Measurements from ENCODE around the gene CSMD2.

CSMD2 gene

GRCh38 chr1:33661811-33662454 lies 503.1 kb downstream of the CSMD2 start:
- Histone ChIP-seq H3K4me1 (ENCODE audit: control insufficient read depth, insufficient read depth, low read length) (no peaks in the 10 kb centered on the region), H3K9me3 (ENCODE audit: control insufficient read depth, insufficient read depth, low read length) (no peaks in the 10 kb centered on the region), H3K9ac (ENCODE audit: low read depth, low read length) (no peak overlapping the region), H3K4me3 (ENCODE audit: low read depth, low read length) (no peak overlapping the region), H3K27me3 (ENCODE audit: control insufficient read depth, insufficient read depth, low read length) (no peaks in the 10 kb centered on the region), H3K36me3 (ENCODE audit: control insufficient read depth, insufficient read depth, low read length) (no peaks in the 10 kb centered on the region)

GRCh38 chr1:33660956-33661355 lies 504.1 kb downstream of the CSMD2 start:
- Histone ChIP-seq H3K27me3 (ENCODE audit: control insufficient read depth, insufficient read depth, low read length) (no peaks in the 10 kb centered on the region), H3K4me3 (ENCODE audit: low read depth, low read length) (no peak overlapping the region), H3K9me3 (ENCODE audit: control insufficient read depth, insufficient read depth, low read length) (no peaks in the 10 kb centered on the region), H3K36me3 (ENCODE audit: control insufficient read depth, insufficient read depth, low read length) (no peaks in the 10 kb centered on the region), H3K9ac (ENCODE audit: low read depth, low read length) (no peak overlapping the region), H3K4me1 (ENCODE audit: control insufficient read depth, insufficient read depth, low read length) (no peaks in the 10 kb centered on the region)

- no peaks in the 10 kb centered on the region for H3K9me3 ChIP-seq (ENCODE audit: control insufficient read depth, insufficient read depth, low read length)
- H3K4me3 ChIP-seq (ENCODE audit: low read depth, low read length) = no peak overlapping the region
- no peaks in the 10 kb centered on the region for H3K27me3 ChIP-seq (ENCODE audit: control insufficient read depth, insufficient read depth, low read length)
- no peak overlapping the region for H3K9ac ChIP-seq (ENCODE audit: low read depth, low read length)
- no peaks in the 10 kb centered on the region for H3K36me3 ChIP-seq (ENCODE audit: control insufficient read depth, insufficient read depth, low read length)
- H3K4me1 ChIP-seq (ENCODE audit: control insufficient read depth, insufficient read depth, low read length) = no peaks in the 10 kb centered on the region
Observed at GRCh38 chr1:33660244-33660643, 504.8 kb downstream of the CSMD2 start.

GRCh38 chr1:33659641-33660040 lies 505.4 kb downstream of the CSMD2 start:
- H3K9ac ChIP-seq (ENCODE audit: low read depth, low read length) = no peak overlapping the region
- H3K27me3 ChIP-seq (ENCODE audit: control insufficient read depth, insufficient read depth, low read length) = no peaks in the 10 kb centered on the region
- no peaks in the 10 kb centered on the region for H3K9me3 ChIP-seq (ENCODE audit: control insufficient read depth, insufficient read depth, low read length)
- no peaks in the 10 kb centered on the region for H3K4me1 ChIP-seq (ENCODE audit: control insufficient read depth, insufficient read depth, low read length)
- H3K4me3 ChIP-seq (ENCODE audit: low read depth, low read length) = no peak overlapping the region
- no peaks in the 10 kb centered on the region for H3K36me3 ChIP-seq (ENCODE audit: control insufficient read depth, insufficient read depth, low read length)

GRCh38 chr1:33657833-33658232 lies 507.2 kb downstream of the CSMD2 start:
- Histone ChIP-seq H3K27me3 (ENCODE audit: control insufficient read depth, insufficient read depth, low read length) (no peaks in the 10 kb centered on the region), H3K9me3 (ENCODE audit: control insufficient read depth, insufficient read depth, low read length) (no peaks in the 10 kb centered on the region), H3K4me3 (ENCODE audit: low read depth, low read length) (no peak overlapping the region), H3K36me3 (ENCODE audit: control insufficient read depth, insufficient read depth, low read length) (no peaks in the 10 kb centered on the region), H3K4me1 (ENCODE audit: control insufficient read depth, insufficient read depth, low read length) (no peaks in the 10 kb centered on the region), H3K9ac (ENCODE audit: low read depth, low read length) (no peak overlapping the region)

DNA sequence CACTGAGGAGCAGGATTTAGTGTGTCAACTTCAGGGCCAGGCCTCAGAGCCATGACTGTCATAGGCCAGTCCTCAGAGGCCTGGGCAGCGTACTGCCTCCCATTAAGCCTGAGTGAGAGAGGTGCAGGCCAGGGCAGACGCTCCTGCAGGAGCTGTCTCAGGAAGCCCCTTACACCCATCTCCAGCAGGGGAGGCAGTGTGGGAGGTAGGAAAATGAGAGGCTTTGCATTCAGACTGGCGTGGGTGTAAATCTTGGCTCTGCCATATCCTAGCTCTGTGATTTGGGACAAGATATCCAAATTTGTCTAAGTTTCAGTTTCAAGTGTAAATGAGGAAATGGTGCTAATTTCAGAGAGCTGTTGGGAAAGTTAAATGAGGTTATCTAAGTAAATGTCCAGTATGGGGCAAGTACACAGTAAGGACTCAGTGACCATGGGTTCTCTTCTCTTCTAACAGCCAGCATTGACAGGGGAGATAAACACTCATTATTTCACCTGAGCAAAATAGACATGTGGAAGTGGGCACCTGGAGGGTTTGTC lies 508.5 kb downstream of the CSMD2 start:
- H3K36me3 ChIP-seq (ENCODE audit: control insufficient read depth, insufficient read depth, low read length) = no peaks in the 10 kb centered on the region
- H3K27me3 ChIP-seq (ENCODE audit: control insufficient read depth, insufficient read depth, low read length) = no peaks in the 10 kb centered on the region
- H3K9me3 ChIP-seq (ENCODE audit: control insufficient read depth, insufficient read depth, low read length) = no peaks in the 10 kb centered on the region
- no peak overlapping the region for H3K9ac ChIP-seq (ENCODE audit: low read depth, low read length)
- H3K4me3 ChIP-seq (ENCODE audit: low read depth, low read length) = no peak overlapping the region
- H3K4me1 ChIP-seq (ENCODE audit: control insufficient read depth, insufficient read depth, low read length) = no peaks in the 10 kb centered on the region

DNA sequence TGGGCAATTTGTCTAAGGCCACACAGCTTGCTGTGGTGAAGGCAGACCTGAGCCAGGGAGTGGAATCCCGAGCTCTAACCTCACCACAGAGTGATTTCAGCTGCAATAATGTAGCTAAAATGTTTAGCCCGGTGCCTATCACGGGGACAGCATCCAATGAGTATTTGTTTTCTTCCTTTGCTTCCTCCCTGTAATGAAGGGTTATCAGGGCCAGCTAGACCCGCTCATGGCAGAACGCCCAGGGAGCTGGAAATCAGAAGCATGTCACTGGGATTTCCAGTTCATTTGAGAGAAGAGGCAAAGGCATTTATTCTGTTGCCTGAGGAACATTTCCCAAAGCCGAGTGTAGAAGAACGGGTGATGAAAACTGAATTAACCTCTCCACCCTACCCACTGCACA lies 509.5 kb downstream of the CSMD2 start:
- Histone ChIP-seq H3K9ac (ENCODE audit: low read depth, low read length) (no peak overlapping the region), H3K4me1 (ENCODE audit: control insufficient read depth, insufficient read depth, low read length) (no peaks in the 10 kb centered on the region), H3K27me3 (ENCODE audit: control insufficient read depth, insufficient read depth, low read length) (no peaks in the 10 kb centered on the region), H3K9me3 (ENCODE audit: control insufficient read depth, insufficient read depth, low read length) (no peaks in the 10 kb centered on the region), H3K4me3 (ENCODE audit: low read depth, low read length) (no peak overlapping the region), H3K36me3 (ENCODE audit: control insufficient read depth, insufficient read depth, low read length) (no peaks in the 10 kb centered on the region)

GRCh38 chr1:33654267-33654834 lies 510.7 kb downstream of the CSMD2 start:
- Histone ChIP-seq H3K36me3 (ENCODE audit: control insufficient read depth, insufficient read depth, low read length) (no peaks in the 10 kb centered on the region), H3K27me3 (ENCODE audit: control insufficient read depth, insufficient read depth, low read length) (no peaks in the 10 kb centered on the region), H3K4me1 (ENCODE audit: control insufficient read depth, insufficient read depth, low read length) (no peaks in the 10 kb centered on the region), H3K9ac (ENCODE audit: low read depth, low read length) (no peak overlapping the region), H3K9me3 (ENCODE audit: control insufficient read depth, insufficient read depth, low read length) (no peaks in the 10 kb centered on the region), H3K4me3 (ENCODE audit: low read depth, low read length) (no peak overlapping the region)

DNA sequence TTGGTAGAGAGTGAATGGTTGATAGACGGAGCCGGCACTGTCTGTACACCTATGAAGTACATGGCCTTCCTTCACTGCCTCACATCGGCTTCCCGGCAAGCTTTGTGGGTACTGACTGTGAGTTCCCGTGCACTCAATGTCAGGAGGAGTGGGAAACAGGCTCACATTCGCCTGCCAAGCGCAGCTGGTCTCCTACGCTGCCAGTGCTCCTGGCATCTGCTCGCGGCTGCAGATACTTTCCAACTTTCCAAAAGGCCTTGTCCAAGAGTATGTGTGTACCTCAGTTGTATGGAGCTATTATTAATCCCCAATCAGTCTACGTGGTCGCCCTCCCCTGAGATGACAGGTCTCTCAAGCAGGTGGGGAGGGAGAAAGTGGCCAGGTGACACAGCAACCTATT lies 511.8 kb downstream of the CSMD2 start:
- H3K27me3 ChIP-seq (ENCODE audit: control insufficient read depth, insufficient read depth, low read length) = no peaks in the 10 kb centered on the region
- no peak overlapping the region for H3K9ac ChIP-seq (ENCODE audit: low read depth, low read length)

GRCh38 chr1:33650708-33651107 lies 514.3 kb downstream of the CSMD2 start:
- no peak overlapping the region for H3K4me3 ChIP-seq (ENCODE audit: low read depth, low read length)
- H3K9me3 ChIP-seq (ENCODE audit: control insufficient read depth, insufficient read depth, low read length) = no peaks in the 10 kb centered on the region
- H3K4me1 ChIP-seq (ENCODE audit: control insufficient read depth, insufficient read depth, low read length) = no peaks in the 10 kb centered on the region
- H3K27me3 ChIP-seq (ENCODE audit: control insufficient read depth, insufficient read depth, low read length) = no peaks in the 10 kb centered on the region
- no peaks in the 10 kb centered on the region for H3K36me3 ChIP-seq (ENCODE audit: control insufficient read depth, insufficient read depth, low read length)
- no peak overlapping the region for H3K9ac ChIP-seq (ENCODE audit: low read depth, low read length)

More for the DNA sequence above, 511.8 kb downstream of the CSMD2 start:
- Histone ChIP-seq H3K4me1 (ENCODE audit: control insufficient read depth, insufficient read depth, low read length) (no peaks in the 10 kb centered on the region), H3K36me3 (ENCODE audit: control insufficient read depth, insufficient read depth, low read length) (no peaks in the 10 kb centered on the region), H3K4me3 (ENCODE audit: low read depth, low read length) (no peak overlapping the region), H3K9me3 (ENCODE audit: control insufficient read depth, insufficient read depth, low read length) (no peaks in the 10 kb centered on the region)

GRCh38 chr1:33649759-33650158 lies 515.3 kb downstream of the CSMD2 start:
- H3K36me3 ChIP-seq (ENCODE audit: control insufficient read depth, insufficient read depth, low read length) = no peaks in the 10 kb centered on the region
- no peak overlapping the region for H3K9ac ChIP-seq (ENCODE audit: low read depth, low read length)
- H3K27me3 ChIP-seq (ENCODE audit: control insufficient read depth, insufficient read depth, low read length) = no peaks in the 10 kb centered on the region
- H3K4me3 ChIP-seq (ENCODE audit: low read depth, low read length) = no peak overlapping the region
- no peaks in the 10 kb centered on the region for H3K4me1 ChIP-seq (ENCODE audit: control insufficient read depth, insufficient read depth, low read length)
- no peaks in the 10 kb centered on the region for H3K9me3 ChIP-seq (ENCODE audit: control insufficient read depth, insufficient read depth, low read length)

GRCh38 chr1:33643216-33643615 lies 521.8 kb downstream of the CSMD2 start:
- no peaks in the 10 kb centered on the region for H3K9me3 ChIP-seq (ENCODE audit: control insufficient read depth, insufficient read depth, low read length)
- no peaks in the 10 kb centered on the region for H3K36me3 ChIP-seq (ENCODE audit: control insufficient read depth, insufficient read depth, low read length)
- H3K9ac ChIP-seq (ENCODE audit: low read depth, low read length) = no peak overlapping the region
- H3K27me3 ChIP-seq (ENCODE audit: control insufficient read depth, insufficient read depth, low read length) = no peaks in the 10 kb centered on the region
- H3K4me1 ChIP-seq (ENCODE audit: control insufficient read depth, insufficient read depth, low read length) = peaks cover 3% of the 10 kb centered on the region
- H3K4me3 ChIP-seq (ENCODE audit: low read depth, low read length) = no peak overlapping the region
